HEK293 (cell line): ENCODE data around the gene PAGE2B.

Experiments used
- CTCF ChIP-seq: fragments of 450-650 bp; formaldehyde crosslinking; IDR thresholded peaks from 2 replicates; pipeline ENCODE4 v1.5.1; 2016; ENCODE audit warnings: missing biosample characterization, missing genetic modification characterization
- PRDM1 ChIP-seq: fragments of 450-650 bp; formaldehyde crosslinking; IDR thresholded peaks from 2 replicates; pipeline ENCODE4; 2016; ENCODE audit warnings: missing biosample characterization, missing genetic modification characterization
- SP2 ChIP-seq: fragments of 450-650 bp; formaldehyde crosslinking; IDR thresholded peaks from 2 replicates; pipeline ENCODE4 v1.5.1; 2016; ENCODE audit warnings: missing biosample characterization, missing genetic modification characterization
- ZBTB1 ChIP-seq: fragments of 450-650 bp; formaldehyde crosslinking; IDR thresholded peaks from 2 replicates; pipeline ENCODE4 v1.5.1; 2016; ENCODE audit warnings: missing biosample characterization, missing genetic modification characterization
- ZBTB49 ChIP-seq: fragments of 450-650 bp; formaldehyde crosslinking; IDR thresholded peaks from 2 replicates; pipeline ENCODE4 v1.5.1; 2016; ENCODE audit warnings: missing biosample characterization, missing genetic modification characterization, low read depth
- ZNF24 ChIP-seq: fragments of 450-650 bp; formaldehyde crosslinking; IDR thresholded peaks from 2 replicates; pipeline ENCODE4 v1.5.1; 2016; ENCODE audit warnings: missing biosample characterization, missing genetic modification characterization
- ZNF274 ChIP-seq, 2 experiments: fragments of 200-500 bp in 1 of 2; fragments of 450-650 bp in 1 of 2; sonication (Bioruptor generic) in 1 of 2; formaldehyde crosslinking in 1 of 2; IDR thresholded peaks; 2 replicates each; pipeline versions ENCODE4 v1.5.1 to v1.6.1; 2014 to 2016; ENCODE audit warnings: borderline replicate concordance in 1 of 2, inconsistent platforms in 1 of 2, low read length in 1 of 2, missing biosample characterization in 1 of 2, missing genetic modification characterization in 1 of 2
- ZNF530 ChIP-seq: fragments of 450-650 bp; formaldehyde crosslinking; IDR thresholded peaks from 2 replicates; pipeline ENCODE4 v1.5.1; 2016; ENCODE audit warnings: low read depth, missing biosample characterization, missing genetic modification characterization
- ZNF768 ChIP-seq: fragments of 450-650 bp; formaldehyde crosslinking; IDR thresholded peaks from 2 replicates; pipeline ENCODE4 v1.5.1; 2018; ENCODE audit warnings: missing biosample characterization, mild to moderate bottlenecking, missing genetic modification characterization
- ZSCAN5A ChIP-seq: fragments of 450-650 bp; formaldehyde crosslinking; IDR thresholded peaks from 2 replicates; pipeline ENCODE4 v1.5.1; 2016; ENCODE audit warnings: missing biosample characterization, missing genetic modification characterization
- TF ChIP-seq, protein P1 (sequence below): fragments of 450-650 bp; formaldehyde crosslinking; IDR thresholded peaks from 2 replicates; pipeline ENCODE4 v1.5.1; 2016; ENCODE audit warnings: missing biosample characterization, missing genetic modification characterization

DNA sequence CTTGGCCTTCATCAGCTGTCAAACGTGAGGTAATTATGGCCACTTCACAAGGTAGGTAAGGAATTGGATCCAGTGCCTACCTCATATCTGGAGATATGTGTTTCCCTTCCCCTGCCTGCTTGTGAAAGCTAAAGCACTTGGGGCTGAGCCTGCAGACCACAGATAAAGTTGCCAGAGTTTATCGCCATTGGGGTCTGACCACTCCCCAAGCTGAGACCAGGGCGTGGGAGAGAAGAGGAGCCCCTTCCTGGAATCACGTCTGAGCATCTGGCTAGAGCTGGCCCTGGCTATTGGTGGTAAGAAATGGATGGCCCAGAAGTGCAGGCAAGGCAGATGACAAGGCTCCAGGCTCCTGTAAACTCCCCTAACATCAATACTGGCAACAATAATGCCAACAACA is 46.8 kb upstream of the PAGE2B start:
- TF ChIP-seq CTCF (tag by site-specific recombination) (no peak), ZBTB1 (tag by site-specific recombination) (no peak), ZBTB49 (tag by site-specific recombination) (no peak), ZNF530 (no peak), ZNF274 (IDR thresholded peaks at IDR 0.05; ENCODE audit: low read length) (no peak), ZNF274 (tag by site-specific recombination; IDR thresholded peaks at IDR 0.05; ENCODE audit: borderline replicate concordance) (no peak), ZSCAN5A (no peak), ZNF768 (tag by site-specific recombination) (no peak), SP2 (tag by site-specific recombination) (no peak), PRDM1 (no peak), ZNF24 (tag by site-specific recombination) (no peak)
- TF ChIP-seq, protein P1, sequence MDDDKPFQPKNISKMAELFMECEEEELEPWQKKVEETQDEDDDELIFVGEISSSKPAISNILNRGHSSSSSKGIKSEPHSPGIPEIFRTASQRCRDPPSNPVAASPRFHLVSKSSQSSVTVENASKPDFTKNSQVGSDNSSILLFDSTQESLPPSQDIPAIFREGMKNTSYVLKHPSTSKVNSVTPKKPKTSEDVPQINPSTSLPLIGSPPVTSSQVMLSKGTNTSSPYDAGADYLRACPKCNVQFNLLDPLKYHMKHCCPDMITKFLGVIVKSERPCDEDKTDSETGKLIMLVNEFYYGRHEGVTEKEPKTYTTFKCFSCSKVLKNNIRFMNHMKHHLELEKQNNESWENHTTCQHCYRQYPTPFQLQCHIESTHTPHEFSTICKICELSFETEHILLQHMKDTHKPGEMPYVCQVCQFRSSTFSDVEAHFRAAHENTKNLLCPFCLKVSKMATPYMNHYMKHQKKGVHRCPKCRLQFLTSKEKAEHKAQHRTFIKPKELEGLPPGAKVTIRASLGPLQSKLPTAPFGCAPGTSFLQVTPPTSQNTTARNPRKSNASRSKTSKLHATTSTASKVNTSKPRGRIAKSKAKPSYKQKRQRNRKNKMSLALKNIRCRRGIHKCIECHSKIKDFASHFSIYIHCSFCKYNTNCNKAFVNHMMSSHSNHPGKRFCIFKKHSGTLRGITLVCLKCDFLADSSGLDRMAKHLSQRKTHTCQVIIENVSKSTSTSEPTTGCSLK (tag by site-specific recombination) = no peak
